HTR-8/SVneo (cell line): ENCODE measurements around the gene P3H3.
A peak's percentile ranks its signal among the peaks of the same experiment; 100 is the strongest.
"Not testable (repeated sequence)": the region's sequence is repeated elsewhere in the genome, so short reads cannot be mapped to it uniquely, and the experiment has no call there.

Experiments used
- DNase-seq: peaks from one replicate; pipeline ENCODE4 v3.0.0; 2011; ENCODE audit warnings: low spot score, mixed read lengths; ENCODE audit not compliant: insufficient read length
- FAIRE-seq: peaks from 2 replicates; lab custom pipeline; 2011; peaks lifted over from hg19 to GRCh38; lab: Jason Lieb, UNC

P3H3 gene

DNA sequence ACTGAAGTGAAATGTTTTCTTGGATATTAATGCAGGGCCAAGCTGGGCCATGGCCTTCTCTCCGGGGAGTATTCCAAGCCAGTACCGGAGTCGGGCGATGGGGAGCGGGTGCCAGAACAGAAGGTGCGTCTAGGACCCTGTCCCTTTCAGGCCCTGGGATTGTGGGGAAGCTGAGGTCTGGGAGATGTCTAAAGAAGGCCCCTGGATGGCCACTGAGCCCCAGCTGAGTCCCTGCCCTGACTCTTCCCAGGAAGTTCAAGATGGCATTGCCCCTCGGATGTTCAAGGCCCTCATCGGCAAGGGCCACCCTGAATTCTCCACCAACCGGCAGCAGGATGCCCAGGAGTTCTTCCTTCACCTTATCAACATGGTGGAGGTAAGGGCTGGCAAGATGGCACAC, 31.9 kb downstream of the P3H3 start:
- FAIRE-seq (no peak), DNase-seq (no peak)

- FAIRE-seq: peak; percentile 48
Observed at GRCh38 chr12:6860942-6861341, 32.7 kb downstream of the P3H3 start.

GRCh38 chr12:6861391-6861790, 33.2 kb downstream of the P3H3 start:
- FAIRE-seq (no peak), DNase-seq (no peak)

More at GRCh38 chr12:6860942-6861341, 32.7 kb downstream of the P3H3 start:
- no peak for DNase-seq

DNA sequence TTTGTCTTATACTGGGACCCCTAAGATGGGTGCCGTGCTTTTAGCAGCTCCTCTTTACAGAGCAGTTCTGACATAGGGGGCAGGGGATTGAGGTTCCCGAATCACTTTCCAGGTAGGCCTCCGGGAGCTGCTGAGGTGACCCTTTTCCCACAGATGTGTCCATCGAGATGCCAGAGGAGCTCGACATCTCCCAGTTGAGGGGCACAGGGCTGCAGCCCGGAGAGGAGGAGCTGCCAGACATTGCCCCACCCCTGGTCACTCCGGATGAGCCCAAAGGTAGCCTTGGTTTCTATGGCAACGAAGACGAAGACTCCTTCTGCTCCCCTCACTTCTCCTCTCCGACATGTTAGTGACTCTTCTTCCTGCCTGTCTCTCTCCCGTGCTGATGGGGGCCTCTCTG, 34.8 kb downstream of the P3H3 start:
- DNase-seq (no peak), FAIRE-seq (no peak)

DNA sequence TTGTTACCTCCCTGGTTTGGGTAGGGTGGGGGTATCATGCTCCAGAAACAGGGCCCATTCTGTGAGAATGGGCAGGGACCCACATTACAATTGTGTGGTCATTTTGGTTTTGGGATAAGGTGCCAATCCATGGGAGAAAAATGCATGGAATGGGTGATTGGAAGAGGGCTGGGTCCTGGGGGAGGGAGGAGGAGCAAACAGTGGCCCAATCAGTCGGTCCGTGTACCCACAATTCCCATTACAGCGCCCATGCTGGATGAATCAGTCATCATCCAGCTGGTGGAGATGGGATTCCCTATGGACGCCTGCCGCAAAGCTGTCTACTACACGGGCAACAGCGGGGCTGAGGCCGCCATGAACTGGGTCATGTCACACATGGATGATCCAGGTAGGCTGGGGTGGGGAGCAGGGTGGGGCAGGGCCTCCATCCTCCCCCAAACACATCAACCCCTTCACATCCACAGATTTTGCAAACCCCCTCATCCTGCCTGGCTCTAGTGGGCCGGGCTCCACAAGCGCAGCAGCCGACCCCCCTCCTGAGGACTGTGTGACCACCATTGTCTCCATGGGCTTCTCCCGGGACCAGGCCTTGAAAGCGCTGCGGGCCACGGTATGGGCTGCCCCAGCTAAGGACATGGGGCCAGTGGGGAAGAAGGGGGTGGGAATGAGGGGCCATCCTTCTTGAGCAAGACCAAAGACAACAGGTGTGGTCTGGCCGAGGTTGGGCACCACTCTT, 35.5 kb downstream of the P3H3 start:
- FAIRE-seq (no peak), DNase-seq (no peak)

- DNase-seq, FAIRE-seq: not testable (repeated sequence)
Observed at GRCh38 chr12:6865307-6865706, 37.1 kb downstream of the P3H3 start.

DNA sequence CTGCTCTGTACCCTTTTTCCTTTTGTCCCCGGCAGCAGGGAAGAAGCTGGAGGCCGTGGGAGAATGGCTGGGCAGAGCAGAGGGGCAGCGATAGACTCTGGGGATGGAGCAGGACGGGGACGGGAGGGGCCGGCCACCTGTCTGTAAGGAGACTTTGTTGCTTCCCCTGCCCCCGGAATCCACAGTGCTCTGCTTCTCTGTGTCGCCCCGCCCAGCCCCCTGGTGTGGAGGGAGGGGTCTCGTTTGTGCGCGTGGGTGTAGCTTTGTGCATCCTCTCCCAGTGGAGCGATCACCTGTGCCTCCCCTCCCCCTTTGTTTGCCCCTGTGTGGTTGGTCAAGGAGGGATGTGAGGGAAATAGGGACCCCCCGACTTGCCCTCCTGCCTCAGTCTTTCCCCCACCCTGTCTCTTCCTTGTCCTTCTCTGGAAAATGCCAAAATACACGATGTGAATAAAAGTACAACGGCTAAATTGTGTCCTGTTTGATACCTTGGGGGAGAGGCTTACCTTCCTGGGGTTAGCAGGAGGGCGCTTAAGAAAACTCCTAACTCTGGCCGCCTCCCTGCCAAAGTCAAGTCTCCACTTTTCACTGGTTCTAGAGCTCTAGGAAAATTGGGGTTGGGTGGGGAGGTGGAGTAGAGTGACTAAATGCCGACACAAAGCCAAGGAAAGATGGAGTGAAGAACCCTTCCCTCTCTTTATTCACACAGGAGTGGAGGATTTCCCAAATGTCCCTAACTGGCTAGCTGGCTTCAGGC, 38.1 kb downstream of the P3H3 start:
- FAIRE-seq: peak; percentile 49
- no peak for DNase-seq

DNA sequence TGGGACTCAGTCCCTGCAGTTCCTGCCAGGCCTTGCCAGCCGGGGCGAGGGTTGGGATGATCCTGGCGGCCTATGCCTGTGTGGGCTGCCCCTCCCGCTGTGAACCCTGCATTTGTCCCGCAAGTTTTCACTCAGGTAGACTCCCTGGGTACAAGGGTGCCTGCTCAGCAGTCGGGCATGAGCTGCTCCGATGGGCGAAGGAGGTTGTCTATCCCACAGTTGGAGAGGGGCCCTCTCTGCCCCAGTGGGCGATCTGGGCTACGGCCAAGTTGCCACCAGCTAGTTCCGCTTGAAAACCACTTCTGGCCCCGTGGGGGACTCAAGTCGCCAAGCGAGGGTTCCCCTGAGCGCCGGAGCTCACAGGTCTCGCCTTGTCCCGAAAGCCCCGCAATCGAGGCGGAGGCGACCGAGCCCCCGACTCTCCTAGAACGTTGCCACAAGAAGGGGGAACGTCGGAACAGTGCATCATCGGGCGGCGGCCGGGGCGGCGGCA, 38.8 kb downstream of the P3H3 start:
- FAIRE-seq (no peak), DNase-seq (no peak)

GRCh38 chr12:6867413-6868210, 39.4 kb downstream of the P3H3 start, which contains the start of gene TPI1:
TPI1 (plus strand) TSS chr12:6867531; CDS start chr12:6867567, 36 bp downstream.
- FAIRE-seq (peak; percentile 94), DNase-seq (peak; percentile 90)

DNA sequence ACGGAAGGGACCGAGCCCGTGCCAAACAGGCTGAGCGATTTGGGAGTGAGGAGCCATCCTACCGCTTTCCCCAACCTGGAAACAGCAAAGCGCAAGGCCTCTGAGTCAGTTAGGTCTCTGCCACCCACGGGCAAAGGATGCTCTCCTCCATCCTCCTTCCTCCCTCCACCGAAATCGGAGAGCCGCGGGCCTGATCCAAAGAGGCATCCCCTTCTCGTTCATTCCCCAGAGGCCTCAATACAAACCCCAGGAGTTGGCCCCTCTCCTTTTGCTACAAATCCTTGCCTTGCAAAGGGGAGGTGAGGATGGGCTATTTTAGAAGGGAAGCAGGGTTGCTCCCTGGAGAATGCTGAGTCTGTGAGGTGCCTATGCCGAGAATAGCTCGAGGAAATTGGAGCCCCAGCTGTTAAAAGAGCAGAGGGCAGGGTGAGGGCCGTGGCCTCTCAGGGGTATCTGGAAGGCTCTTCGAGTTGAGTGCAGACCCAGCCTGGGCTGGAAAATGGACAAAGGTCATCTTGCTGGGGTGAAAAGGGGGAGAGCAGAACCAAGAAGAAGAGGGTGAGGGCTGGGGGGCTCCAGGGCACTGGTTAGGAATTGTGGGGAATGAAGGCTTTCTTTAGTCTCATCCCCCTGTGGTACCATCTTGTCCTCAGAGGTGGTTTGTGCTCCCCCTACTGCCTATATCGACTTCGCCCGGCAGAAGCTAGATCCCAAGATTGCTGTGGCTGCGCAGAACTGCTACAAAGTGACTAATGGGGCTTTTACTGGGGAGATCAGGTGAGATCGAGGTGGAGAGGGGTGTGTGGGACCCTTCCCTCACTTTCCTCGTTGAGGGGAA, 40.2 kb downstream of the P3H3 start:
- peak; percentile 87 for FAIRE-seq
- no peak for DNase-seq

DNA sequence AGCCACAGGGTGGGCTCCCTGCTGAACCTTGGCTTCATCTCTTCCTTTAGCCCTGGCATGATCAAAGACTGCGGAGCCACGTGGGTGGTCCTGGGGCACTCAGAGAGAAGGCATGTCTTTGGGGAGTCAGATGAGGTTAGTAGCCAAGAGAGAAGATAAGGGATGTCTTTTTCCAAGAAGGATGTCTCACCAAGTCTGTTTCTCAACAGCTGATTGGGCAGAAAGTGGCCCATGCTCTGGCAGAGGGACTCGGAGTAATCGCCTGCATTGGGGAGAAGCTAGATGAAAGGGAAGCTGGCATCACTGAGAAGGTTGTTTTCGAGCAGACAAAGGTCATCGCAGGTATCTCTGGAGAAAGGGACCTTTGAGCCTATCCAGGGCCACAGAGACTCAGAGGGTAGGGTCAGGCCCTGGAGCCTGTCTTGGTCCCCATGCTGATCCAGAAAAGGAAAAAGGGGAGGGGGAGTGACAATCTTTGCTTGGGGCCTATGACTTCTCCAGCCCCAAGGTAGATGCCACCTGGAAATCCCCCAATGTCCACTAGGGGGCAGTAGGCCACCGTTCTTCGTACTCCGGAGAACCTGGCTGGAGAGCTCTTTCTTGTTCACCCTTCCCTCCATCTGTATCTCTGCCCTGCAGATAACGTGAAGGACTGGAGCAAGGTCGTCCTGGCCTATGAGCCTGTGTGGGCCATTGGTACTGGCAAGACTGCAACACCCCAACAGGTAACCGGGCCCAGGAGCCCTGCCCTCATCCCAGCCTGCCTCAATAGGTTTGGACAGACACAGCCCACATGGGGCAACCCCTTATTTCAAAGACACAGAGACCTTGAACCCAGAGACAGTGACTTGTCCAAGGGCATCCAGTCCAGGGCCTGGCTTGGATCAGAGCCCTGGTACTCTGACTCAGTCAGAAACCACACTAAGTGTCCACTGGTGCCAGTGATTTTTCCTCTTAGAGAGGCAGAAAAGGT, 41.1 kb downstream of the P3H3 start:
- DNase-seq: peak; percentile 83
- peak; percentile 67 for FAIRE-seq

DNA sequence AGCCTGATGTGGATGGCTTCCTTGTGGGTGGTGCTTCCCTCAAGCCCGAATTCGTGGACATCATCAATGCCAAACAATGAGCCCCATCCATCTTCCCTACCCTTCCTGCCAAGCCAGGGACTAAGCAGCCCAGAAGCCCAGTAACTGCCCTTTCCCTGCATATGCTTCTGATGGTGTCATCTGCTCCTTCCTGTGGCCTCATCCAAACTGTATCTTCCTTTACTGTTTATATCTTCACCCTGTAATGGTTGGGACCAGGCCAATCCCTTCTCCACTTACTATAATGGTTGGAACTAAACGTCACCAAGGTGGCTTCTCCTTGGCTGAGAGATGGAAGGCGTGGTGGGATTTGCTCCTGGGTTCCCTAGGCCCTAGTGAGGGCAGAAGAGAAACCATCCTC, 42.1 kb downstream of the P3H3 start:
- FAIRE-seq, DNase-seq: not testable (repeated sequence)

DNA sequence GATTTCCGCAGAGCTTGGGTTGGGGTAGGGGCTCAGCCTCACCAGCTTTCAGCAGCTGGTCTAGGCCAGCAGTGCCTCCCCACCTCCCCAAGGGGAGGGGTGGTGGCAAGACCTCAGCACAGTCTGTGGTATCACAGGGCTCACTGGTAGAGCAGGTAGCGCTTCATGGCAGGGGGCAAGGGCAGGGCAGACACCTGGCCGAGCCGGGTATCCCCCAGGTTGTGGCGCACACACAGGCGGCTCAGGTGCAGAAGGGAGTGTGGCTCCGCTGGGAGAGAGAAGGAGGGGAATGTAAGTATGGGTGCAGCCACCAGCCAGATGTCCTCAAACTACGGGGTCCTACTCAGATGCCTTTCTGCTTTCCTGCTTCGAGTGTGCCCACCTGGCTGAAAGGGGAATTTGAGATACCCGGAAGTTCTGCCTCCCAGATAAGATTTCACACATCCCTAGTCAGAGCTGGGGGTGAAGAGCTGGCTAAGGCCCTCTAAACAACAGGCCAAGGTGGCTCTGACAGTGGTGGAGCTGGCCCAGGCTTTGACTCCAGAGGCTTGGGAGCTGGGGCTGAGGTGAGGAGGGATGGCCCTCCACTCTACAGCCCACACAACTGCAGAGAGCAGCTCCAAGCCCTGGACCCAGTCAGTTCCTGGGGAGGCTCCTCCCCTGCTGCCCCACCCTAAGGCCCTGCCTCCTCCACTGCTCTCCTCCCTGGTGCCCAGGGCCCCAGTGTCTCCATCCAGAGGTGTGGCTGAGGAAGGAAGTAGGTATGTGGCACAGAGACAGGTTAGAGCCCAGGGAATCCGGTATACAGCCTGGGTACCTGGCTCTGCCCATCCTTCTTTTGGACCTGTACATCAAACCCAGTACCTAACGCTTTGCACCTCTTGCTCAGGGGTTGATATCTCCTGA, 43.1 kb downstream of the P3H3 start:
- FAIRE-seq (no peak), DNase-seq (no peak)

- FAIRE-seq (peak; percentile 99), DNase-seq (peak; percentile 93)
Observed at GRCh38 chr12:6872073-6873048, 44.2 kb downstream of the P3H3 start.

- peak; percentile 97 for FAIRE-seq
- DNase-seq: peak; percentile 95
Observed at GRCh38 chr12:6873094-6874014, 45.1 kb downstream of the P3H3 start, which contains the start of gene SPSB2. SPSB2 (minus strand) TSS chr12:6873303; CDS start chr12:6872901, 402 bp downstream.
